ENCODE data around the gene CHMP2B. TPM values are rescaled to one million over a fixed set of nuclear protein-coding genes. Genes with fewer than 3 reads are reported as not detected.

Gene CHMP2B
- total RNA-seq, 3 donors from 2014 or later = 32.0 to 42.6 (median 32.4) TPM

DNA sequence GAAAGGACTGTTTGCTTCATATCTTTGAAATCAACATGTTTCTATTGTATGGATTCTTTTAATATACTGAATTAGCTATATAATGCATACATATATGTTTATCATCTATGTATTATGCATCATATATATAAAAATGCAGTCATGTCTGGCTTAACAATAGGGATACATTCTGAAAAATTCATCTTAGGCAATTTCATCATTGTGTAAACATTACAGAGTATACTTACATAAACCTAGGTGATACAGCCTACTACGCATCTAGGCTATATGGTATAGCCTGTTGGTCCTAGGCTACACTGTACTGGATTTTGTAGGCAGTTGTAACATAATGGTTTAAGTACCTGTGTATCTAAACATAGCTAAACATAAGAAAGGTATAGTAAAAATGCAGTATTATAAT, 21.7 kb downstream of the CHMP2B start:
- Histone ChIP-seq H3K36me3 (no peaks in the 10 kb centered on the region), H3K4me3 (no peak overlapping the region), H3K27me3 (no peaks in the 10 kb centered on the region), H3K27ac (no peak overlapping the region), H3K9me3 (no peaks in the 10 kb centered on the region), H3K4me1 (no peaks in the 10 kb centered on the region)
- DNase-seq (ENCODE audit: low spot score in 2 of 2) = no peak
- intact Hi-C loops (cut with DNase I; ENCODE audit: low total_unique reads) = no loop called here
- TF ChIP-seq POLR2A (IDR thresholded peaks at IDR 0.05) = no peak
- TF ChIP-seq POLR2AphosphoS5 (IDR thresholded peaks at IDR 0.05) = no peak
- TF ChIP-seq, protein P1, sequence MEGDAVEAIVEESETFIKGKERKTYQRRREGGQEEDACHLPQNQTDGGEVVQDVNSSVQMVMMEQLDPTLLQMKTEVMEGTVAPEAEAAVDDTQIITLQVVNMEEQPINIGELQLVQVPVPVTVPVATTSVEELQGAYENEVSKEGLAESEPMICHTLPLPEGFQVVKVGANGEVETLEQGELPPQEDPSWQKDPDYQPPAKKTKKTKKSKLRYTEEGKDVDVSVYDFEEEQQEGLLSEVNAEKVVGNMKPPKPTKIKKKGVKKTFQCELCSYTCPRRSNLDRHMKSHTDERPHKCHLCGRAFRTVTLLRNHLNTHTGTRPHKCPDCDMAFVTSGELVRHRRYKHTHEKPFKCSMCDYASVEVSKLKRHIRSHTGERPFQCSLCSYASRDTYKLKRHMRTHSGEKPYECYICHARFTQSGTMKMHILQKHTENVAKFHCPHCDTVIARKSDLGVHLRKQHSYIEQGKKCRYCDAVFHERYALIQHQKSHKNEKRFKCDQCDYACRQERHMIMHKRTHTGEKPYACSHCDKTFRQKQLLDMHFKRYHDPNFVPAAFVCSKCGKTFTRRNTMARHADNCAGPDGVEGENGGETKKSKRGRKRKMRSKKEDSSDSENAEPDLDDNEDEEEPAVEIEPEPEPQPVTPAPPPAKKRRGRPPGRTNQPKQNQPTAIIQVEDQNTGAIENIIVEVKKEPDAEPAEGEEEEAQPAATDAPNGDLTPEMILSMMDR (IDR thresholded peaks at IDR 0.05) = no peak

- Histone ChIP-seq H3K9me3 (no peaks in the 10 kb centered on the region), H3K27ac (no peak overlapping the region), H3K4me3 (no peak overlapping the region), H3K27me3 (no peaks in the 10 kb centered on the region), H3K36me3 (no peaks in the 10 kb centered on the region), H3K4me1 (no peaks in the 10 kb centered on the region)
- DNase-seq (ENCODE audit: low spot score in 2 of 2) = no peak
- intact Hi-C loops (cut with DNase I; ENCODE audit: low total_unique reads) = no loop called here
- TF ChIP-seq, protein P1 (IDR thresholded peaks at IDR 0.05) = no peak
- TF ChIP-seq POLR2AphosphoS5 (IDR thresholded peaks at IDR 0.05) = no peak
These were observed 22.9 kb downstream of the CHMP2B start for GRCh38 chr3:87250009-87250408.

DNA sequence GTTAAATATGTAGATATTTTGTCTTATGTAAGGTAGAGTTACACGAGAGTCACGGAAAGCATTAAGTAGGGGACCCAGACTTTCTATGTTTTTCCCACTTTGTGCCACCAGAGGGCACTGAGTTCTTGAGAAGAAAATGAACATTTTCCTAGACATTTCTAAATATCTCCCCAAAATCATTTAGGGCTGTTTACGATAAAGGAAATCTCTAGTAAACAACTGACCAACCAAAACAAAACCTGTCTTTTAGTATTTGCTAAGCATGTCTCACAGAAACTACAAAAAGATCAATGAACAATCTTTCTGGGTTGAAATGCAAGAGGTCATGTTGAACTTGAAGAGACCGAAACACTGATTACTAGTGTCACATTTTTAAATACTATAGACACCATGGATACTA, 33.2 kb downstream of the CHMP2B start:
- intact Hi-C loops (cut with DNase I; ENCODE audit: low total_unique reads) = no loop called here
- Histone ChIP-seq H3K4me1 (no peaks in the 10 kb centered on the region), H3K9me3 (no peaks in the 10 kb centered on the region), H3K4me3 (no peak overlapping the region), H3K36me3 (no peaks in the 10 kb centered on the region), H3K27me3 (no peaks in the 10 kb centered on the region), H3K27ac (no peak overlapping the region)
- DNase-seq (ENCODE audit: low spot score in 2 of 2) = no peak
- TF ChIP-seq POLR2A (IDR thresholded peaks at IDR 0.05) = no peak
- TF ChIP-seq, protein P1 (IDR thresholded peaks at IDR 0.05) = peak in 2 of 3 donors; percentile 42 to 51

GRCh38 chr3:87261925-87262324, 34.8 kb downstream of the CHMP2B start:
- no peaks in the 10 kb centered on the region for H3K27me3 ChIP-seq
- no peak overlapping the region for H3K27ac ChIP-seq
- H3K36me3 ChIP-seq = no peaks in the 10 kb centered on the region
- intact Hi-C loops (cut with DNase I; ENCODE audit: low total_unique reads) = no loop called here
- no peak overlapping the region for H3K4me3 ChIP-seq
- no peaks in the 10 kb centered on the region for H3K9me3 ChIP-seq
- TF ChIP-seq, protein P1 (IDR thresholded peaks at IDR 0.05) = no peak
- no peak for TF ChIP-seq POLR2A (IDR thresholded peaks at IDR 0.05)
- no peak for TF ChIP-seq POLR2AphosphoS5 (IDR thresholded peaks at IDR 0.05)
- no peaks in the 10 kb centered on the region for H3K4me1 ChIP-seq
- DNase-seq (ENCODE audit: low spot score in 2 of 2) = no peak

- Histone ChIP-seq H3K4me1 (no peaks in the 10 kb centered on the region), H3K36me3 (no peaks in the 10 kb centered on the region), H3K27me3 (no peaks in the 10 kb centered on the region), H3K27ac (no peak overlapping the region), H3K9me3 (no peaks in the 10 kb centered on the region), H3K4me3 (no peak overlapping the region)
- TF ChIP-seq POLR2AphosphoS5 (IDR thresholded peaks at IDR 0.05) (no peak), POLR2A (IDR thresholded peaks at IDR 0.05) (no peak)
- TF ChIP-seq, protein P1 (IDR thresholded peaks at IDR 0.05) = no peak
- DNase-seq (ENCODE audit: low spot score in 2 of 2) = no peak
- intact Hi-C loops (cut with DNase I; ENCODE audit: low total_unique reads) = no loop called here
These were observed 41.0 kb downstream of the CHMP2B start for GRCh38 chr3:87267953-87268645.
